Left renal pelvis (tissue), 4 donors: ENCODE measurements around the gene GCHFR. TPM values are rescaled to one million over a fixed set of nuclear protein-coding genes. Genes with fewer than 3 reads are reported as not detected.

Experiments
- DNase-seq, 4 donors: peaks; one replicate each; pipeline ENCODE4 v3.0.0-alpha.2; 2013; ENCODE audit warnings: low read depth in 4 of 4, low spot score in 3 of 4
- polyA plus RNA-seq, 4 donors: library from polyadenylated mRNA; unstranded; fragments of 120-200 nt; gene quantifications; one replicate each; pipeline ENCODE4 v1.2.1, GENCODE V29; 2013; ENCODE audit not compliant: insufficient read length in 4 of 4

GCHFR gene
- polyA plus RNA-seq, 4 donors = 6.9 to 47.2 (median 29.5) TPM

DNA sequence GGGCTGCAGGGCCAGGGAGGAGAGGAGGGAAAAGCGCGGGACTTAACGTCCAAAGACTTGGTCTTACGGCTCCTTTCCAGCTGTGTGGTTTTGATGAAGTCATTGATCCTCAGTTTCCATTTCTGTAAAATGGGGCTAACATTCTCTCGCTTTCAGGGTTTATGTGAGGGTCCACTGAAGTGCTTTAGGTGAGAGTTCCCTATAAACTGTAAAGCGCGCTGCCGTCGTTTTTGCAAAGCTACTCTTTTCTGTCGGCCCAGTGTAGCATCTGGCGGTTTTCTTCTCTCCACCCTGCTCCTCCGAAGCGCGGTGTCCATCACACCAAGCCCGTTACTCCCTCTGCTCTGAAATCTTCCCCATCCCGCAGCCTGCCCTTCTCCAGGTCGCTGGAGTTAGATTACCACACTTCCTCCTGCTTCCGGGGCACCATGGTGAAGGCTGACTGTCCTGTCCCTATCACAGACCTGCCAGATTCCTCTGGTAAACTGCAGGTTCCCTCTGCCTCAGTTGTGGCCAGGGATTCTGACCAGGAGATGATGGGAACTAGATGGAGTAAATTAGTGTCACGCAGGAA lies 44.1 kb downstream of the GCHFR start:
- DNase-seq = peak in 1 of 4 donors; percentile 36

DNA sequence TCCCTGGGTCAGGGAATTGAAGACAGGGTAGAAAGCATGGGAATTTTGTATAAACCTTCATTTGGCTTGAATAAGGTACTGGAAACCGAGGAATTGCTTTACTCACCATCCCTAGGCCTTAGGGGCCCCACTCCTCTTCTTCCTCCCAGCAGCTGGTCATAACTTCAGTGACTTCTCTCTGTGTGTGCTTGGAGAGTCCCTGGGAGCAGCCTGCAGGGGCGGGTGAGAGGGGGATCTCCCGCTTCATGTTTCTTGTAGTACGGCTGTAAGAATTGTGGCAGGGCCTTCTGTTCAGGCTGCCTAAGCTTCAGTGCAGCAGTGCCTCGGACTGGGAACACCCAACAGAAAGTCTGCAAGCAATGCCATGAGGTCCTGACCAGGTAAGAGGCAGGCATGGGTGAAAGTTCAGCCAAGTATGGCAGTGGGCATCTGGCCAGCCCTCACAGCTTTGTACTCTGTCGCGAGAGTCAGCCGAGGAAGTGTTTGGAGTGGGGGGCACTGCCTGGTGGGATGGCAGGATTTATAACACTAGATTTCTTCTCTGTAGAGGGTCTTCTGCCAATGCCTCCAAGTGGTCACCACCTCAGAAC lies 45.1 kb downstream of the GCHFR start:
- DNase-seq = no peak

- no peak for DNase-seq
Observed at GRCh38 chr15:40812721-40813425, 49.0 kb downstream of the GCHFR start.

GRCh38 chr15:40815042-40815698 lies 51.3 kb downstream of the GCHFR start:
- peak; percentile 16 to 39 (median 24) for DNase-seq

Other genes with a start within 250 kb of the GCHFR start
- 10 to 100 TPM; 23.3 to 27.0 (median 26.0) TPM for gene CCDC32, start 199.0 kb upstream of the GCHFR start, polyA plus RNA-seq
- 10 to 100 TPM in 2 of 4 donors, 1 to 10 TPM in 2; 8.5 to 12.7 (median 9.8) TPM for gene RPUSD2, start 194.8 kb upstream of the GCHFR start, polyA plus RNA-seq
- gene KNL1, start 169.8 kb upstream of the GCHFR start, polyA plus RNA-seq = 10 to 100 TPM; 17.9 to 21.6 (median 19.3) TPM
- gene RAD51, start 68.9 kb upstream of the GCHFR start, polyA plus RNA-seq = 10 to 100 TPM; 10.7 to 14.9 (median 13.3) TPM
- gene RMDN3, start 8.8 kb upstream of the GCHFR start, polyA plus RNA-seq = 10 to 100 TPM; 30.6 to 45.6 (median 39.7) TPM
- gene C15orf62, start 5.9 kb downstream of the GCHFR start, polyA plus RNA-seq = 1 to 10 TPM; 1.5 to 4.6 (median 2.0) TPM
- 10 to 100 TPM; 22.4 to 31.4 (median 26.6) TPM for gene ZFYVE19, start 43.0 kb downstream of the GCHFR start, polyA plus RNA-seq
- 10 to 100 TPM; 33.8 to 42.6 (median 37.6) TPM for gene DNAJC17, start 43.4 kb downstream of the GCHFR start, polyA plus RNA-seq
- gene PPP1R14D, start 64.6 kb downstream of the GCHFR start, polyA plus RNA-seq = under 1 TPM in 3 of 4 donors, not detected in 1; 0.32 to 0.93 (median 0.52) TPM
- gene SPINT1, start 80.0 kb downstream of the GCHFR start, polyA plus RNA-seq = 10 to 100 TPM in 3 of 4 donors, 1 to 10 TPM in 1; 2.7 to 70.8 (median 65.9) TPM
- gene RHOV, start 110.2 kb downstream of the GCHFR start, polyA plus RNA-seq = 1 to 10 TPM in 3 of 4 donors, under 1 TPM in 1; 0.26 to 1.9 (median 1.4) TPM
- 10 to 100 TPM; 10.6 to 17.5 (median 16.8) TPM for gene VPS18, start 130.4 kb downstream of the GCHFR start, polyA plus RNA-seq
- gene DLL4, start 165.3 kb downstream of the GCHFR start, polyA plus RNA-seq = 1 to 10 TPM; 5.8 to 8.3 (median 6.7) TPM
- gene CHAC1, start 189.4 kb downstream of the GCHFR start, polyA plus RNA-seq = 1 to 10 TPM in 3 of 4 donors, under 1 TPM in 1; 0.93 to 4.3 (median 3.2) TPM